Neural cell (in vitro differentiated cells): Measurements from ENCODE around the gene SLC15A4. TPM values are rescaled to one million over a fixed set of nuclear protein-coding genes. Genes with fewer than 3 reads are reported as not detected.

ENCODE experiments used
- H2AFZ ChIP-seq: fragments of 200-600, 300-800 bp; sonication (generic), shearing (Covaris generic); 2 replicates; pipeline ENCODE4 v1.6.0; 2014; ENCODE audit warnings: low read depth, mild to moderate bottlenecking, antibody characterized with exemption, low read length, moderate library complexity
- H3F3A ChIP-seq: fragments of 200-600 bp; shearing (Covaris generic); 2 replicates; pipeline ENCODE4 v1.6.1; 2016; ENCODE audit warnings: mild to moderate bottlenecking, moderate library complexity, mixed read lengths, antibody characterized with exemption, low read length; ENCODE audit not compliant: insufficient read depth, poor library complexity, severe bottlenecking
- H3K27ac ChIP-seq: fragments of 200-600, 300-800 bp; sonication (generic), shearing (Covaris generic); 2 replicates; pipeline ENCODE4 v1.5.1; 2014; ENCODE audit warnings: mild to moderate bottlenecking, low read length, moderate library complexity
- H3K27me3 ChIP-seq: fragments of 300-800, 200-600 bp; sonication (generic), shearing (Covaris generic); 2 replicates; pipeline ENCODE4 v1.6.0; 2014; ENCODE audit warnings: mild to moderate bottlenecking, low read depth, low read length, moderate library complexity; ENCODE audit not compliant: insufficient read depth
- H3K36me3 ChIP-seq: fragments of 300-800, 200-600 bp; sonication (generic), shearing (Covaris generic); 2 replicates; pipeline ENCODE4 v1.5.1; 2014; ENCODE audit warnings: mild to moderate bottlenecking, antibody characterized with exemption, low read length, moderate library complexity; ENCODE audit not compliant: insufficient read depth
- H3K4me2 ChIP-seq: fragments of 300-800, 200-600 bp; sonication (generic), shearing (Covaris generic); 2 replicates; pipeline ENCODE4 v1.6.0; 2014; ENCODE audit warnings: mild to moderate bottlenecking, low read length
- H3K4me3 ChIP-seq: fragments of 300-800, 200-600 bp; sonication (generic), shearing (Covaris generic); 2 replicates; pipeline ENCODE4 v1.5.1; 2014; ENCODE audit warnings: mild to moderate bottlenecking, low read length, moderate library complexity
- H3K79me2 ChIP-seq: fragments of 200-600 bp; shearing (Covaris generic); replicated peaks from 2 replicates; pipeline ENCODE4 v1.6.0; 2014; ENCODE audit warnings: mild to moderate bottlenecking, low read length, moderate library complexity; ENCODE audit not compliant: insufficient read depth
- H3K9ac ChIP-seq: fragments of 300-800, 200-600 bp; sonication (generic), shearing (Covaris generic); 2 replicates; pipeline ENCODE4 v1.6.1; 2016; ENCODE audit warnings: mild to moderate bottlenecking, low read length, mixed read lengths
- H3K9me2 ChIP-seq: fragments of 200-600 bp; shearing (Covaris generic); 2 replicates; pipeline ENCODE4 v1.6.1; 2016; ENCODE audit warnings: mild to moderate bottlenecking, low read length, mixed read lengths; ENCODE audit not compliant: insufficient read depth
- H3K9me3 ChIP-seq: fragments of 200-600, 300-800 bp; sonication (generic), shearing (Covaris generic); 2 replicates; pipeline ENCODE4 v1.6.1; 2016; ENCODE audit warnings: mild to moderate bottlenecking, mixed run types, low read length, moderate library complexity, mixed read lengths
- H4K20me1 ChIP-seq: fragments of 200-600 bp; shearing (Covaris generic); 2 replicates; pipeline ENCODE4 v1.6.1; 2016; ENCODE audit warnings: mild to moderate bottlenecking, mixed run types; ENCODE audit not compliant: insufficient read depth
- EP300 ChIP-seq: fragments of 450-650 bp; conservative IDR thresholded peaks from 2 replicates; pipeline ENCODE4 v1.6.1; 2014; ENCODE audit warnings: antibody characterized with exemption, mild to moderate bottlenecking, moderate library complexity; ENCODE audit not compliant: poor library complexity, severe bottlenecking
- EZH2 ChIP-seq: fragments of 200-600, 300-800 bp; shearing (Covaris generic), sonication (generic); IDR thresholded peaks from 2 replicates; pipeline ENCODE4 v1.6.1; 2014; ENCODE audit warnings: antibody characterized with exemption, low read length, borderline replicate concordance, mild to moderate bottlenecking; ENCODE audit not compliant: insufficient read depth, poor library complexity, severe bottlenecking
- RAD21 ChIP-seq: fragments of 450-650 bp; conservative IDR thresholded peaks from 2 replicates; pipeline ENCODE4 v1.6.1; 2014; ENCODE audit warnings: antibody characterized with exemption, mild to moderate bottlenecking, moderate library complexity
- SMC3 ChIP-seq: fragments of 450-650 bp; conservative IDR thresholded peaks from 2 replicates; pipeline ENCODE4 v1.6.1; 2014; ENCODE audit warnings: antibody characterized with exemption, mild to moderate bottlenecking, moderate library complexity; ENCODE audit not compliant: poor library complexity
- TAF1 ChIP-seq: IDR thresholded peaks from 2 replicates; pipeline ENCODE4 v1.6.1; 2012; ENCODE audit warnings: low read depth
- polyA plus RNA-seq: library from polyadenylated mRNA; depleted of rRNA; stranded (reverse); fragments of >200 nt; gene quantifications from 2 replicates; pipeline ENCODE4 v1.2.3, GENCODE V29; 2014
- TF ChIP-seq, protein P1 (sequence below): IDR thresholded peaks from 2 replicates; pipeline ENCODE4 v1.6.1; 2012; ENCODE audit warnings: borderline replicate concordance
- TF ChIP-seq, protein P2 (sequence below): fragments of 450-650 bp; IDR thresholded peaks from 2 replicates; pipeline ENCODE4 v1.5.1; 2014; ENCODE audit warnings: antibody characterized with exemption, mild to moderate bottlenecking, moderate library complexity; ENCODE audit not compliant: poor library complexity, severe bottlenecking

The SLC15A4 gene
- polyA plus RNA-seq, 1 donor from 2014 or later = 34.7 TPM

- H4K20me1 ChIP-seq = no peaks in the 10 kb centered on the region
- TF ChIP-seq RAD21 (no peak), TAF1 (no peak), EP300 (no peak), SMC3 (no peak), EZH2 (no peak)
- TF ChIP-seq, protein P1, sequence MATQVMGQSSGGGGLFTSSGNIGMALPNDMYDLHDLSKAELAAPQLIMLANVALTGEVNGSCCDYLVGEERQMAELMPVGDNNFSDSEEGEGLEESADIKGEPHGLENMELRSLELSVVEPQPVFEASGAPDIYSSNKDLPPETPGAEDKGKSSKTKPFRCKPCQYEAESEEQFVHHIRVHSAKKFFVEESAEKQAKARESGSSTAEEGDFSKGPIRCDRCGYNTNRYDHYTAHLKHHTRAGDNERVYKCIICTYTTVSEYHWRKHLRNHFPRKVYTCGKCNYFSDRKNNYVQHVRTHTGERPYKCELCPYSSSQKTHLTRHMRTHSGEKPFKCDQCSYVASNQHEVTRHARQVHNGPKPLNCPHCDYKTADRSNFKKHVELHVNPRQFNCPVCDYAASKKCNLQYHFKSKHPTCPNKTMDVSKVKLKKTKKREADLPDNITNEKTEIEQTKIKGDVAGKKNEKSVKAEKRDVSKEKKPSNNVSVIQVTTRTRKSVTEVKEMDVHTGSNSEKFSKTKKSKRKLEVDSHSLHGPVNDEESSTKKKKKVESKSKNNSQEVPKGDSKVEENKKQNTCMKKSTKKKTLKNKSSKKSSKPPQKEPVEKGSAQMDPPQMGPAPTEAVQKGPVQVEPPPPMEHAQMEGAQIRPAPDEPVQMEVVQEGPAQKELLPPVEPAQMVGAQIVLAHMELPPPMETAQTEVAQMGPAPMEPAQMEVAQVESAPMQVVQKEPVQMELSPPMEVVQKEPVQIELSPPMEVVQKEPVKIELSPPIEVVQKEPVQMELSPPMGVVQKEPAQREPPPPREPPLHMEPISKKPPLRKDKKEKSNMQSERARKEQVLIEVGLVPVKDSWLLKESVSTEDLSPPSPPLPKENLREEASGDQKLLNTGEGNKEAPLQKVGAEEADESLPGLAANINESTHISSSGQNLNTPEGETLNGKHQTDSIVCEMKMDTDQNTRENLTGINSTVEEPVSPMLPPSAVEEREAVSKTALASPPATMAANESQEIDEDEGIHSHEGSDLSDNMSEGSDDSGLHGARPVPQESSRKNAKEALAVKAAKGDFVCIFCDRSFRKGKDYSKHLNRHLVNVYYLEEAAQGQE = no peak
- TF ChIP-seq, protein P2, sequence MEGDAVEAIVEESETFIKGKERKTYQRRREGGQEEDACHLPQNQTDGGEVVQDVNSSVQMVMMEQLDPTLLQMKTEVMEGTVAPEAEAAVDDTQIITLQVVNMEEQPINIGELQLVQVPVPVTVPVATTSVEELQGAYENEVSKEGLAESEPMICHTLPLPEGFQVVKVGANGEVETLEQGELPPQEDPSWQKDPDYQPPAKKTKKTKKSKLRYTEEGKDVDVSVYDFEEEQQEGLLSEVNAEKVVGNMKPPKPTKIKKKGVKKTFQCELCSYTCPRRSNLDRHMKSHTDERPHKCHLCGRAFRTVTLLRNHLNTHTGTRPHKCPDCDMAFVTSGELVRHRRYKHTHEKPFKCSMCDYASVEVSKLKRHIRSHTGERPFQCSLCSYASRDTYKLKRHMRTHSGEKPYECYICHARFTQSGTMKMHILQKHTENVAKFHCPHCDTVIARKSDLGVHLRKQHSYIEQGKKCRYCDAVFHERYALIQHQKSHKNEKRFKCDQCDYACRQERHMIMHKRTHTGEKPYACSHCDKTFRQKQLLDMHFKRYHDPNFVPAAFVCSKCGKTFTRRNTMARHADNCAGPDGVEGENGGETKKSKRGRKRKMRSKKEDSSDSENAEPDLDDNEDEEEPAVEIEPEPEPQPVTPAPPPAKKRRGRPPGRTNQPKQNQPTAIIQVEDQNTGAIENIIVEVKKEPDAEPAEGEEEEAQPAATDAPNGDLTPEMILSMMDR = no peak
- no peak overlapping the region for H3K4me3 ChIP-seq
- H2AFZ ChIP-seq = no peak overlapping the region
- no peaks in the 10 kb centered on the region for H3K27me3 ChIP-seq
- H3K27ac ChIP-seq = no peak overlapping the region
- H3K9me3 ChIP-seq = no peaks in the 10 kb centered on the region
- H3K9ac ChIP-seq = no peak overlapping the region
- no peaks in the 10 kb centered on the region for H3K79me2 ChIP-seq
- no peaks in the 10 kb centered on the region for H3K9me2 ChIP-seq
- H3F3A ChIP-seq = no peaks in the 10 kb centered on the region
- H3K36me3 ChIP-seq = no peaks in the 10 kb centered on the region
- H3K4me2 ChIP-seq = no peak overlapping the region
These were observed 40.9 kb upstream of the SLC15A4 start for GRCh38 chr12:128864516-128865186.

DNA sequence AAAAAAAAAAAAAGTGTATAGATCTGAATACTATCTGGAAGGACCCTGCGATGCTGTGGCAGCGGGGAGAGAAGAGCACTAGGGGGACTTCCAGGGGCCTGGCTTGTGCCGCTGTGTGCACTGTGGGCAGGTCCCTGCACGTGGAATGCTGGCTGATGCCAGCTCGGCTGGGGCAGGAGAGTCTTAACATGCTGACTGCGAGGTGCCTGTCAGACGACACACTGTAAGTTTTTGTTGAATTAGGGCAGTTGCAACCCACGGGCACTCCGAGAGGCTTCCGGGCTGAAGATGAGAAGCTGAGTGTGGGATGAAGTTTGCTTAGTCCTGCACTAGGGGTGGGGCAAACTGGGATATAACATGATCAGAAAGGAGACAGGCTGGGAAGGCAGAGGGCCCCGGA lies 40.2 kb upstream of the SLC15A4 start:
- no peak for TF ChIP-seq TAF1
- TF ChIP-seq, protein P2 = no peak
- H3K9ac ChIP-seq = no peak overlapping the region
- no peaks in the 10 kb centered on the region for H3K36me3 ChIP-seq
- H3K9me3 ChIP-seq = no peaks in the 10 kb centered on the region
- H3F3A ChIP-seq = no peaks in the 10 kb centered on the region
- H3K4me2 ChIP-seq = no peak overlapping the region
- no peak overlapping the region for H3K4me3 ChIP-seq
- H3K9me2 ChIP-seq = no peaks in the 10 kb centered on the region
- no peak overlapping the region for H3K27ac ChIP-seq
- H4K20me1 ChIP-seq = no peaks in the 10 kb centered on the region
- no peak overlapping the region for H2AFZ ChIP-seq
- no peaks in the 10 kb centered on the region for H3K79me2 ChIP-seq
- H3K27me3 ChIP-seq = no peaks in the 10 kb centered on the region
